Calu3 (cell line): Measurements from ENCODE around the gene ZNF358. TPM values are rescaled to one million over a fixed set of nuclear protein-coding genes. Genes with fewer than 3 reads are reported as not detected.

ENCODE experiments used
- BruUV-seq: library from RNA; stranded (reverse); fragments of 400-500 nt; replicated peaks from 2 replicates; lab custom pipeline; 2021; lab: Mats Ljungman, UMichigan
- CTCF ChIA-PET: fragments of 300-600 bp; sonication (Branson Sonifier 250); formaldehyde crosslinking; loops from one replicate; lab custom pipeline; 2022; ENCODE audit warnings: antibody characterized with exemption; lab: Charles Lee
- DNase-seq: peaks from one replicate; pipeline ENCODE4 v3.0.0; 2022
- H3K27ac Mint-ChIP-seq: one replicate; pipeline ENCODE4 v1.8.0; 2022; ENCODE audit warnings: mixed read lengths; ENCODE audit not compliant: unreplicated experiment
- H3K27me3 Mint-ChIP-seq: one replicate; pipeline ENCODE4 v1.8.0; 2022; ENCODE audit warnings: mixed read lengths; ENCODE audit not compliant: unreplicated experiment
- H3K36me3 Mint-ChIP-seq: one replicate; pipeline ENCODE4 v1.8.0; 2022; ENCODE audit warnings: mild to moderate bottlenecking, moderate library complexity, mixed read lengths; ENCODE audit not compliant: insufficient read depth, unreplicated experiment
- H3K4me1 Mint-ChIP-seq: one replicate; pipeline ENCODE4 v1.8.0; 2022; ENCODE audit warnings: mild to moderate bottlenecking, low read depth, mixed read lengths; ENCODE audit not compliant: unreplicated experiment
- H3K4me3 Mint-ChIP-seq: one replicate; pipeline ENCODE4 v1.8.0; 2022; ENCODE audit warnings: mild to moderate bottlenecking, low read depth, moderate library complexity, mixed read lengths; ENCODE audit not compliant: unreplicated experiment
- H3K9me3 Mint-ChIP-seq: one replicate; pipeline ENCODE4 v1.8.0; 2022; ENCODE audit warnings: low read depth, mixed read lengths; ENCODE audit not compliant: unreplicated experiment
- CTCF ChIP-seq: fragments of 200-600 bp; IDR thresholded peaks from one replicate; pipeline ENCODE4 v1.8.0; 2022; ENCODE audit warnings: antibody characterized with exemption; ENCODE audit not compliant: unreplicated experiment
- intact Hi-C: fragments of 100-400 bp; cut with micrococcal nuclease; formaldehyde crosslinking; loops from one replicate; pipeline ENCODE4 v1.10.0; 2022; ENCODE audit not compliant: unreplicated experiment
- total RNA-seq: library from RNA; stranded (reverse); gene quantifications from 2 replicates; pipeline ENCODE4 v1.2.3, GENCODE V29; 2022

ZNF358 gene
- total RNA-seq, 1 experiment from 2014 or later = 23.8 TPM

- CTCF ChIA-PET = no interaction called here
- no TSS peak for BruUV-seq
- intact Hi-C loops = no loop called here
- no peaks in the 10 kb centered on the region for H3K9me3 Mint-ChIP-seq
- H3K27me3 Mint-ChIP-seq = peaks cover 25% of the 10 kb centered on the region
- TF ChIP-seq CTCF = no peak
- no peak overlapping the region for H3K27ac Mint-ChIP-seq
- H3K4me1 Mint-ChIP-seq = peaks cover 10% of the 10 kb centered on the region
- H3K4me3 Mint-ChIP-seq = no peak overlapping the region
- H3K36me3 Mint-ChIP-seq = peaks cover 14% of the 10 kb centered on the region
- no peak for DNase-seq
Measured at GRCh38 chr19:7513809-7514642, 1.9 kb upstream of the ZNF358 start.

GRCh38 chr19:7515110-7515644, 726 bp upstream of the ZNF358 start:
- Mint-ChIP-seq H3K4me3 (peak overlapping the region; percentile 76), H3K9me3 (no peaks in the 10 kb centered on the region), H3K27me3 (peaks cover 14% of the 10 kb centered on the region), H3K4me1 (peaks cover 10% of the 10 kb centered on the region), H3K36me3 (peaks cover 14% of the 10 kb centered on the region), H3K27ac (peak overlapping the region; percentile 83)
- no peak for DNase-seq
- TF ChIP-seq CTCF = no peak
- CTCF ChIA-PET = no interaction called here
- BruUV-seq = no TSS peak
- intact Hi-C loops = no loop called here

GRCh38 chr19:7516333-7516732, 430 bp downstream of the ZNF358 start:
- Mint-ChIP-seq H3K36me3 (peaks cover 19% of the 10 kb centered on the region), H3K27me3 (peaks cover 13% of the 10 kb centered on the region), H3K4me1 (peaks cover 10% of the 10 kb centered on the region), H3K9me3 (no peaks in the 10 kb centered on the region), H3K4me3 (peak overlapping the region; percentile 43), H3K27ac (no peak overlapping the region)
- CTCF ChIA-PET = no interaction called here
- no TSS peak for BruUV-seq
- DNase-seq = no peak
- no peak for TF ChIP-seq CTCF
- intact Hi-C loops = no loop called here

- Mint-ChIP-seq H3K4me1 (peaks cover 14% of the 10 kb centered on the region), H3K27ac (no peak overlapping the region), H3K36me3 (peaks cover 23% of the 10 kb centered on the region), H3K27me3 (peaks cover 13% of the 10 kb centered on the region), H3K9me3 (no peaks in the 10 kb centered on the region), H3K4me3 (peak overlapping the region; percentile 43)
- no peak for TF ChIP-seq CTCF
- no TSS peak for BruUV-seq
- DNase-seq = no peak
- intact Hi-C loops = no loop called here
- CTCF ChIA-PET = no interaction called here
Measured at GRCh38 chr19:7516878-7517277, 975 bp downstream of the ZNF358 start.
